ENCODE data around the gene NRSN1.

NRSN1 gene

DNA sequence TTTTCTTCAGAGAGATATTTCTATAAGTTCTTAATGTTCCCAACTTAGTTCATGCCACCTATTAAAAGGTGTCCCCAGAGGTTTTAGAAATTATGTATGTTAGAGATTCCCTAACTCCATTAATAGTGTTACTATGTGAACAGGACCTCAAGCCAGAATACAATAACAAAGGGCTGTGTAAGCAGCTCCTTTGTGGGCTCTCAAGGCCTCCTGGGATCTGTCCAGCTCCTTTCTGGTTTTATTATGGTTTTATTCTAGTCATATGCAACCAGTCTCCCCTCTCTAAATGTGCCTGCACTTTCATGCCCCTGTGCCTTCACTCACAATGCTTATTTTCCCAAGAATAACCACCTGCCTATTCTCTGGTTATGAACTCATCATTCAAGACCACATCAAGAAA lies 22.7 kb downstream of the NRSN1 start:
- no peak overlapping the region for H3K4me3 ChIP-seq (ENCODE audit: low read depth, low read length)
- TF ChIP-seq, protein P1, sequence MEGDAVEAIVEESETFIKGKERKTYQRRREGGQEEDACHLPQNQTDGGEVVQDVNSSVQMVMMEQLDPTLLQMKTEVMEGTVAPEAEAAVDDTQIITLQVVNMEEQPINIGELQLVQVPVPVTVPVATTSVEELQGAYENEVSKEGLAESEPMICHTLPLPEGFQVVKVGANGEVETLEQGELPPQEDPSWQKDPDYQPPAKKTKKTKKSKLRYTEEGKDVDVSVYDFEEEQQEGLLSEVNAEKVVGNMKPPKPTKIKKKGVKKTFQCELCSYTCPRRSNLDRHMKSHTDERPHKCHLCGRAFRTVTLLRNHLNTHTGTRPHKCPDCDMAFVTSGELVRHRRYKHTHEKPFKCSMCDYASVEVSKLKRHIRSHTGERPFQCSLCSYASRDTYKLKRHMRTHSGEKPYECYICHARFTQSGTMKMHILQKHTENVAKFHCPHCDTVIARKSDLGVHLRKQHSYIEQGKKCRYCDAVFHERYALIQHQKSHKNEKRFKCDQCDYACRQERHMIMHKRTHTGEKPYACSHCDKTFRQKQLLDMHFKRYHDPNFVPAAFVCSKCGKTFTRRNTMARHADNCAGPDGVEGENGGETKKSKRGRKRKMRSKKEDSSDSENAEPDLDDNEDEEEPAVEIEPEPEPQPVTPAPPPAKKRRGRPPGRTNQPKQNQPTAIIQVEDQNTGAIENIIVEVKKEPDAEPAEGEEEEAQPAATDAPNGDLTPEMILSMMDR (IDR thresholded peaks at IDR 0.05; ENCODE audit: low read depth, low read length): no peak

DNA sequence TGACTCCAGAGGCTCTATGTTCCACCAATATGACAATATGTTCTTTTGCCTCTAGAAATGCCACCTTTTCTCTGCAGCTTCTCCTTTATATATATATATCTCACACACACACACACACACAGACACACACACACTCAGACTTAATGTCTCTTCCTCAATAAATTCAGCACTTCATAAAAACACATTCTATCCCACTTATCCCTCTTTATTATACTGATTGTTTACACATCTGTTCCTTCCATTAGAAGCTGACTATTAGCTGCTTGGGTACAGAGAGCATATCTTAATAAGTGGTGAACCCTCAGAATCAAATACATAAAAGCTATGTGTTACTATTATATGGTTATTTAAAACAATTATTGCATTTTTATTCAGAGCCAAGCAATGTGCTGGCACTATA lies 23.3 kb downstream of the NRSN1 start:
- H3K4me3 ChIP-seq (ENCODE audit: low read depth, low read length): no peak overlapping the region
- TF ChIP-seq, protein P1 (IDR thresholded peaks at IDR 0.05; ENCODE audit: low read depth, low read length): no peak

DNA sequence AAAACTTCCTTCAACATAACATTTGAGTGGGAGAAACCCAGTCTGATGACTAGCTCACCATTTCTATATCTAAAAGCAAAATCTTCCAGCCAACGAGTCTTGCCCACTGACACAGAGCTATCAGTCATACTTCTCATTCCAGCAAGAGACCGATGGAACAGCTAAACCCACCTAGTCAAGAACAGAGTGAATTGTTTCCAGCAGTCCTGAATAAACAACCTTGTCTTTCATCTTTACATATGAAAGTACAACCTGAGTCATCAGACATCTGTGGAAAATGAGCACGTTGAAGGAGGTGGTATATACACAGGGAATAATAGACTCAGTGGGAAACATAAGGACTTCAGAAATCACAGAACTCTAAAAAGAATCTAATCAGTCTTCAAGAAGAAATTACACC lies 23.8 kb downstream of the NRSN1 start:
- TF ChIP-seq, protein P1 (IDR thresholded peaks at IDR 0.05; ENCODE audit: low read depth, low read length): no peak
- no peak overlapping the region for H3K4me3 ChIP-seq (ENCODE audit: low read depth, low read length)

DNA sequence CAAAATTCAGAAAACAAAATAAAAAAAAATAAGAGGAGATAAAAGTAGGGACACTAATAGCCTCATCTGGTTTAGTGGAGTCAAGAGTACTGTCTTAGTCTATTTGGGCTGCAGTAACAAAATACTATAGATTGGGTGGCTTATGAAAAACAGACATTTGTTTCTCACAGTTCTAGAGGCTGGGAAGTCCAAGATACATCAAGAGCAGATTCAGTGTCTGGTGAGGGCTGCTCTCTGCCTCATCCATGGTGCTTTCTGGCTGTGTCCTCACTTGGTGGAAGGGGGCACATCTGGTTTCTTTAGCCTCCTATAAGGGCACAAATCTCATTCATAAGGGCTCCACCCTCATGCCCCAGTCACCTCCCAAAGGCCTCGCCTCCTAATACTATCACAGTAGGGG lies 26.0 kb downstream of the NRSN1 start:
- no peak overlapping the region for H3K4me3 ChIP-seq (ENCODE audit: low read depth, low read length)
- TF ChIP-seq, protein P1 (IDR thresholded peaks at IDR 0.05; ENCODE audit: low read depth, low read length): no peak

DNA sequence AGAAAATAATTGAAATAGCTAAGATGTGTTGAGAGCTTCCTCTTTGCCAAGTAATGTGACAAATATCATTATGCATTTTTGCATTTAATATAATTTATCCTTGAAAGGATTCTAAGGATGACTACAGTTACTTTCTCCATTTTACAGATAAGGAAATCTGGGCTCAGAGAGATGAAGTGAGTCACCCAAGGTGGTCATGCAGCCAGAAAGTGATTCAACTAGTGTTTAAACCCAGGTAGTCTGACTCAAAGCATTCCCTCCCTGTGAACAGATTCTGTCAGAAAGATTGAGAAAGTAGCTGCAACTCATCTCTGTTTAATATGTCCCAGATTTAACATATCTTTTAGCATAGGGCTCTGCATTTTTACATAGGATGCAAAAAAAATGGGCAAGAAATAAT lies 28.1 kb downstream of the NRSN1 start:
- no peak overlapping the region for H3K4me3 ChIP-seq (ENCODE audit: low read depth, low read length)
- TF ChIP-seq, protein P1 (IDR thresholded peaks at IDR 0.05; ENCODE audit: low read depth, low read length): no peak

DNA sequence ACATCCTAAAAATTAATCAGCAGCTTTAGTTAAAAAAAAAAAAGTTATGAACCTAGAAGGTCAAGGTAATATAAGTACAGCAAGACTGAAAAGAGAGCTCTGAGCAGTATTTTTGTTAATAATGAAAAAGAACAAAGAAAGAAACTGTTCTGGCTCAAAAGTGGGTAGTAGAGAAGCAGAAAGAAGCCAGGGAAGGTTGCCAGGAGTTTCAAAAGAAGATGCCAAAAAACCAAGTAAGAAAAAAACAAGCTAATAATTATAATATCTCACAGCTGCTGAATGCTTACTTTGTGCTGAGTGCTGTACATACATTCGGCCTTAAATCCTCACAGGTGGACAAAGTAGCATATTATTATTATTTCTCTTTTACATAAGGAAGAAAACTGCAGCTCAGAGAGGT lies 31.9 kb downstream of the NRSN1 start:
- TF ChIP-seq, protein P1 (IDR thresholded peaks at IDR 0.05; ENCODE audit: low read depth, low read length): no peak
- no peak overlapping the region for H3K4me3 ChIP-seq (ENCODE audit: low read depth, low read length)

DNA sequence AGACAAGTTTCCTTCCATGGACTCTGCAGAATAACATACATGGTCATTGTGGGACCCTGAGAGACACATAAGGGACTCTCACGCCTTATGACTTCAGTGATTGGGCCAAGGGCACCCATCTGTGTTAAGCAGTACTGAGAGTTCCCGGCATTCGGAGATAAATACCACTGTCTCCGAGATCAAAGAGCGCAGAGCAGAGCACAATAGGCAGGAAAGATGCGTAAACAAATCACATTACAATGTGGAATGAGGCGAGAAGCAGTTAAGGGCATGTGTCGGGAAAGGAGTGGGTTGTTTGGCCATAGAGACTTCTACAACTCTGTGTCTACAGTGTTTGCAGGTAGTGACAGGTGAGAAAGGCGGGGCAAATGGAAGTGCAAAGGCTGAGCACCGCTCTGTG lies 57.6 kb downstream of the NRSN1 start:
- TF ChIP-seq, protein P1 (IDR thresholded peaks at IDR 0.05; ENCODE audit: low read depth, low read length): no peak
- H3K4me3 ChIP-seq (ENCODE audit: low read depth, low read length): no peak overlapping the region
